Thoracic aorta (tissue), 2 donors: ENCODE results near the gene ASB15. TPM values are rescaled to one million over a fixed set of nuclear protein-coding genes. Genes with fewer than 3 reads are reported as not detected.
"Not testable (repeated sequence)": the region's sequence is repeated elsewhere in the genome, so short reads cannot be mapped to it uniquely, and the experiment has no call there.

ENCODE experiments used
- ATAC-seq: fragments of 150-250 bp; one replicate; pipeline ENCODE4 v1.8.0; 2017; ENCODE audit warnings: low read depth; ENCODE audit not compliant: insufficient number of reproducible peaks, low FRiP score
- DNase-seq: peaks from one replicate; pipeline ENCODE4 v3.0.0-alpha.2; 2020; ENCODE audit warnings: low spot score
- H3K27ac ChIP-seq, 2 donors: fragments of 200-600 bp; sonication (generic); 1 replicate in 1 of 2; 2 replicates in 1 of 2; pipeline ENCODE4 v1.5.1; 2016; ENCODE audit warnings: mild to moderate bottlenecking in 2 of 2, moderate library complexity in 2 of 2
- H3K27me3 ChIP-seq: fragments of 200-600 bp; sonication (generic); replicated peaks from 2 replicates; pipeline ENCODE4 v1.6.0; 2016; ENCODE audit warnings: mild to moderate bottlenecking; ENCODE audit not compliant: insufficient read depth
- H3K36me3 ChIP-seq: fragments of 200-600 bp; sonication (generic); one replicate; pipeline ENCODE4 v1.5.1; 2016
- H3K4me1 ChIP-seq, 2 donors: fragments of 200-600 bp; sonication (generic); 1 replicate in 1 of 2; 2 replicates in 1 of 2; pipeline versions ENCODE4 v1.5.1 to v1.6.0; 2016; ENCODE audit warnings: low read depth in 2 of 2, mild to moderate bottlenecking in 1 of 2; ENCODE audit not compliant: control insufficient read depth in 1 of 2
- H3K4me3 ChIP-seq: fragments of 200-600 bp; sonication (generic); 2 replicates; pipeline ENCODE4 v1.5.1; 2016; ENCODE audit warnings: mild to moderate bottlenecking
- H3K9me3 ChIP-seq: fragments of 200-600 bp; sonication (generic); 2 replicates; pipeline ENCODE4 v1.5.1; 2016
- CTCF ChIP-seq: fragments of 200-600 bp; sonication (generic); IDR thresholded peaks from one replicate; pipeline ENCODE4 v1.5.1; 2019; ENCODE audit warnings: antibody characterized with exemption
- total RNA-seq, 2 donors: library from RNA; depleted of rRNA; stranded (reverse); fragments of >200 nt; gene quantifications; one replicate each; pipeline versions ENCODE4 v1.1.0 to v1.2.3, GENCODE V29; 2016

The ASB15 gene
- total RNA-seq, result not detected

- Histone ChIP-seq H3K27me3 (no peaks in the 10 kb centered on the region), H3K9me3 (no peaks in the 10 kb centered on the region), H3K4me1 (no peaks in the 10 kb centered on the region), H3K27ac (no peak within 1 kb of the TSS), H3K36me3 (no peaks in the 10 kb centered on the region), H3K4me3 (no peak within 1 kb of the TSS)
- ATAC-seq (no peak), DNase-seq (no peak)
- no peak for TF ChIP-seq CTCF
Observed at GRCh38 chr7:123601530-123601929, at the start of gene ASB15. Gene ASB15, plus strand, starts transcription at chr7:123601821. Its CDS starts 12,682 bp downstream, at chr7:123614503.

- H3K36me3 ChIP-seq, DNase-seq: not testable (repeated sequence)
Observed at GRCh38 chr7:123552134-123552533, 49.5 kb upstream of the ASB15 start.

GRCh38 chr7:123552641-123553040, 49.0 kb upstream of the ASB15 start:
- Histone ChIP-seq H3K4me1 (peaks cover 11 to 35% of the 10 kb centered on the region in 2 donors), H3K27ac (no peak overlapping the region), H3K36me3 (peaks cover 8% of the 10 kb centered on the region), H3K27me3 (no peaks in the 10 kb centered on the region), H3K4me3 (no peak overlapping the region), H3K9me3 (no peaks in the 10 kb centered on the region)
- DNase-seq (no peak), ATAC-seq (no peak)
- no peak for TF ChIP-seq CTCF

More at GRCh38 chr7:123552134-123552533, 49.5 kb upstream of the ASB15 start:
- not testable (repeated sequence) for H3K27me3 ChIP-seq, H3K4me3 ChIP-seq, H3K9me3 ChIP-seq, ATAC-seq, H3K27ac ChIP-seq
- H3K4me1 ChIP-seq, result peaks cover 11 to 35% of the 10 kb centered on the region in 2 donors

GRCh38 chr7:123553159-123553558, 48.5 kb upstream of the ASB15 start:
- no peaks in the 10 kb centered on the region for H3K9me3 ChIP-seq
- no peak overlapping the region for H3K4me3 ChIP-seq
- ATAC-seq, result no peak
- H3K4me1 ChIP-seq, result peaks cover 11 to 35% of the 10 kb centered on the region in 2 donors
- no peak for TF ChIP-seq CTCF
- no peaks in the 10 kb centered on the region for H3K27me3 ChIP-seq
- no peak for DNase-seq
- H3K27ac ChIP-seq, result no peak overlapping the region
- peaks cover 8% of the 10 kb centered on the region for H3K36me3 ChIP-seq

GRCh38 chr7:123555484-123555883, 46.1 kb upstream of the ASB15 start:
- peaks cover 4 to 36% of the 10 kb centered on the region in 2 donors for H3K4me1 ChIP-seq

More at GRCh38 chr7:123555484-123555883, 46.1 kb upstream of the ASB15 start:
- Histone ChIP-seq H3K27me3 (no peaks in the 10 kb centered on the region), H3K9me3 (no peaks in the 10 kb centered on the region), H3K4me3 (no peak overlapping the region), H3K36me3 (peaks cover 8% of the 10 kb centered on the region), H3K27ac (no peak overlapping the region)
- no peak for TF ChIP-seq CTCF
- DNase-seq, result no peak
- no peak for ATAC-seq
